Kidney tubule cell (primary cell): ENCODE measurements around the gene ANXA2R.
"Not testable (repeated sequence)": the region's sequence is repeated elsewhere in the genome, so short reads cannot be mapped to it uniquely, and the experiment has no call there.

Experiments used
- DNase-seq: peaks from one replicate; pipeline ENCODE4 v3.0.0-alpha.2; 2018; ENCODE audit warnings: low spot score

Gene ANXA2R, protein sequence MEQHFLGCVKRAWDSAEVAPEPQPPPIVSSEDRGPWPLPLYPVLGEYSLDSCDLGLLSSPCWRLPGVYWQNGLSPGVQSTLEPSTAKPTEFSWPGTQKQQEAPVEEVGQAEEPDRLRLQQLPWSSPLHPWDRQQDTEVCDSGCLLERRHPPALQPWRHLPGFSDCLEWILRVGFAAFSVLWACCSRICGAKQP

DNA sequence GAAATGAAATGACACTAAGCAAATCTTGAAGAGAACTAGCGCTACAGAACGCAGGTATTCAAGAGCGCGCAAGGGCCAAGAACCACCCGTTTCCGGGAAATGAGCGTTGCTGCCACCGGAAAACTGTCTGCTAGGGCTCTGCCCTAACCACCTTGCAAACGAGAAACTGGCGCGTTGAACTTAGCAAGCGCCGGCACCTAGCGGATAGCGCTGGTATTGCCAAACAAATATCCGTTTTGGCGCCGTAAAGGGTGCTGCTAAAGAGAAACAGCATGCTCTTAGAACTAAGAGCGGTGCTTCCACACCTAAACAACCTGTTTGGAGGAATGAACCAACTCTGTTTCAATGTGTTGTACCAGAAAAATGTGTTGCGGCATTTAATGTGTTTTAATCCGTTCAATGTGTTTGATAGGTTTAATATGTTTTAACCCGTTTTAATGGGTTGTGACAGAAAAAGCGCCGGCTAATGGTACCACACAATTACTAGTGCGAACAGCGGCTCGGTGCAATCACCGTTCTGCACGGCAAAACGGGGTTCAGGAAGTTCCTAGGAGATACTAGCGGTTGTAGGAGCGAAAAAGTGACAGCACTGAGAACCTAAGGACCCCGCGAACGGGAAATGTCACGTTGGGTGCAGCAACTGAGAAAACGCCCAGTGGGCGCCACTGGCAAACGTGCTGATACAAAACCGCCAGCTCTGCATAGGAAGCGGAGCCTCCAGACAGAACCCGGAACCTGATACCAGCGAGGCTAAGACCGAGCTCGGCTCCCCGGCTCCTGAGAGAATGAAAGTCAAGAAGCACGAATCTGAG is at the start of gene ANXA2R:
ANXA2R (minus strand) TSS at position 33 of the 812 bp plus-strand sequence. CDS start 273 bp downstream, outside the sequence.
- DNase-seq = peak; percentile 93

DNA sequence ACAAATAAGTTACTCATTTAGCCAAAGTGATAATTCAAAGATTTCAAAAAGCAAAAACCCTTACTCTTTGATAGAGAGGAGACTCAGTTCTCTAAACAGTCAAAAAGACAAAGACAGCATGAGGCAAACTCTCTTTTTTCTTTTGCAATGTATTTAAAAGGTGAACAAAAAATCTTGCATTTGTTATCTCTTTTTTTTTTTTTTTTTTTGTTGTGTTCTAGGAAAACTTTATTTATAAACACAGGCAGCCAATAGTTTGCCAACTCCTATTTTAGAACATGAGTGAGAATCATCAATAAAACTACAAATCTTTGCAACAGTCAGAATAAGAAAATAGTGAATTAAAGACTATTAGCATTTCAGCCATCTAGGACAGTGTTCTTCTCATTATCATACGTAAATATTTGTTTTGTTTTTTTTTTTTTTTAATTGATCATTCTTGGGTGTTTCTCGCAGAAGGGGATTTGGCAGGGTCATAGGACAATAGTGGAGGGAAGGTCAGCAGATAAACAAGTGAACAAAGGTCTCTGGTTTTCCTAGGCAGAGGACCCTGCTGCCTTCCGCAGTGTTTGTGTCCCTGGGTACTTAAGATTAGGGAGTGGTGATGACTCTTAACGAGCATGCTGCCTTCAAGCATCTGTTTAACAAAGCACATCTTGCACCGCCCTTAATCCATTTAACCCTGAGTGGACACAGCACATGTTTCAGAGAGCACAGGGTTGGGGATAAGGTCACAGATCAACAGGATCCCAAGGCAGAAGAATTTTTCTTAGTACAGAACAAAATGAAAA is 46.2 kb upstream of the ANXA2R start:
- not testable (repeated sequence) for DNase-seq

DNA sequence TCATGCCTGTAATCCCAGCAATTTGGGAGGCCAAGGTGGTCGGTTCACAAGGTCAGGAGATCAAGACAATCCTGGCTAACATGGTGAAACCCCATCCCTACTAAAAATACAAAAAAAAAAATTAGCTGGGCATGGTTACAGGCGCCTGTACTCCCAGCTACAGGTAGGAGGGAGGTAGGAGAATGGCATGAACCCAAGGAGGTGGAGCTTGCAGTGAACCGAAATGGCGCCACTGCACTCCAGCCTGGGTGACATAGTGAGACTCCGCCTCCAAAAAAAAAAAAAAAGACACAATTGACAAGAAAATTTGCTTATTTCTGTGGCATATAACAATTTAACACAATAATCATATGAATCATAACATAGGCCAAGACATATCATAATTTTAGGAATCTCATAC is 45.3 kb upstream of the ANXA2R start:
- DNase-seq = no peak

DNA sequence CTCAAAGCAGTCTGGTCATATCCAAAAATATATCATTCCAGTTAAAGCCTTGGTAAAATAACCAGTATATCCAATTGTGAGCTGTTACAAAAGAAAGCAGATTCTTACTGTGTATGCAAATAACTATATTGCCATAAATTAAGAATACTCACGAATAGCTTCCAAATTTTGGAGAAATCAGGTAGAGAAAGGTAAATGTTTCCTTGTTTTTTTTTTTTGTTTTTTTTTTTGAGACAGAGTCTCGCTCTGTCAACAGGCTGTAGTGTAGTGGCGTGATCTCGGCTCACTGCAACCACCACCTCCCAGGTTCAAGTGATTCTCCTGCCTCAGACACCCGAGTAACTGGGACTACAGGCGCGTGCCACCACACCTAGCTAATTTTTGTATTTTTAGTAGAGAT is 44.3 kb upstream of the ANXA2R start:
- DNase-seq = not testable (repeated sequence)

DNA sequence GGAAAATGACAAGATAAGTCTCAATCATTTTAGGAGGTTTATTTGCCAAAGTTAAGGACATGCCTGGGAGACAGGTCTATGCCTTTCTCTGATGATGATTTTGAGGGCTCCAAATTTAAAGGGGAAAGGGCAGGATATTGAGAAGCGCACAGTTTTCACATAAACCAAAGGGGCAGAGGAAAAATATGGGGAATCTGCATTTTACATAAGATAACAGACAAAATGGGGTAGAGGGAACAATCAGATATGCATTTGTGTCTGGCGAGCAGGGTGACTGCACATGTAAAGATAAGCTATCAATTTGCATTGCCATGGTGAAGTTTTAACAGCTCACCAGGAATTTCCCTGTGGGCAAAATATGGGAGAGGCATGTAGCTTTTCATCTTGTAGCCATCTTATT is 41.2 kb upstream of the ANXA2R start:
- DNase-seq = not testable (repeated sequence)

DNA sequence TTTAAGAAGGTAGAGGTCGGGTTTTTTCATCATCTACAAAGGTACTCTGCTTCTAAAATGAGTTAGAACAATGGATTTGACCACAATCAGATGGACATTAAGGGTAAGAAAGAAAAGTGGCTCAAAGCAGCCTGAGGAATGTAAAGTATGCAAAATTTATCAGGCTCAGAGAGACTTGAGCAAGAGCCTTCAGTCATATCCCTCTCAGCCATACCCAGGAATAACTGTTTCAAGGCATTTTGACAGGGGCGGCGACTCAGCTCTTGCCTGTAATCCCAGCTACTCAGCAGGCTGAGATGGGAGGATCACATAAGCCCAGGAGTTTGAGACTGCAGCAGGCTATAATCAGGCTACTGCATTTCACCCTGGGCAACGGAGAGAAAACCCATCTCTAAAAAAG is 38.8 kb upstream of the ANXA2R start:
- DNase-seq = peak; percentile 70

DNA sequence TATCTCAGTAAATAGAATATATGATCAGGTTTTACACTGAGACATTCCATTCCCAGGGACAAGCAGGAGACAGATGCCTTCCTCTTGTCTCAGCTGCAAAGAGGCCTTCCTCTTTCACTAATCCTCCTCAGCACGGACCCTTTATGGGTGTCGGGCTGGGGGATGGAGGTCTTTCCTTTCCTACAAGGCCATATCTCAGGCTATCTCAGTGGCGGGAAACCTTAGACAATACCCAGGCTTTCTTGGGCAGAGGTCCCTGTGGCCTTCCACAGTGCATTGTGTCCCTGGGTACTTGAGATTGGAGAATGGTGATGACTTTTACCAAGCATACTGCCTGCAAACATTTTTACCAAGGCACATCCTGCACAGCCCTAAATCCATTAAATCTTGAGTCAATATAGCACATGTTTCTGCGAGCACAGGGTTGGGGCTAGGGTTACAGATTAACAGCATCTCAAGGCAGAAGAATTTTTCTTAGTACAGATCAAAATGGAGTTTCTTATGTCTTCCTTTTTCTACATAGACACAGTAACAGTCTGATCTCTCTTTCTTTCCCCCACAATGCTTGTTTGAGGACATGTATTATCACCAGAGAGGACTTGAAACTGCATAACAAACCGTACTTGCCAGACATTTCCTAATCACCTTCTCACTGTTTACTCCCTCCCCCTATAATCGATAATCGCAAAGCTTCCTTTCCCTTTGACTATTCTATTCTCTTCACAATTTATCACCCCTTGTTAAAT is 37.5 kb upstream of the ANXA2R start:
- not testable (repeated sequence) for DNase-seq

DNA sequence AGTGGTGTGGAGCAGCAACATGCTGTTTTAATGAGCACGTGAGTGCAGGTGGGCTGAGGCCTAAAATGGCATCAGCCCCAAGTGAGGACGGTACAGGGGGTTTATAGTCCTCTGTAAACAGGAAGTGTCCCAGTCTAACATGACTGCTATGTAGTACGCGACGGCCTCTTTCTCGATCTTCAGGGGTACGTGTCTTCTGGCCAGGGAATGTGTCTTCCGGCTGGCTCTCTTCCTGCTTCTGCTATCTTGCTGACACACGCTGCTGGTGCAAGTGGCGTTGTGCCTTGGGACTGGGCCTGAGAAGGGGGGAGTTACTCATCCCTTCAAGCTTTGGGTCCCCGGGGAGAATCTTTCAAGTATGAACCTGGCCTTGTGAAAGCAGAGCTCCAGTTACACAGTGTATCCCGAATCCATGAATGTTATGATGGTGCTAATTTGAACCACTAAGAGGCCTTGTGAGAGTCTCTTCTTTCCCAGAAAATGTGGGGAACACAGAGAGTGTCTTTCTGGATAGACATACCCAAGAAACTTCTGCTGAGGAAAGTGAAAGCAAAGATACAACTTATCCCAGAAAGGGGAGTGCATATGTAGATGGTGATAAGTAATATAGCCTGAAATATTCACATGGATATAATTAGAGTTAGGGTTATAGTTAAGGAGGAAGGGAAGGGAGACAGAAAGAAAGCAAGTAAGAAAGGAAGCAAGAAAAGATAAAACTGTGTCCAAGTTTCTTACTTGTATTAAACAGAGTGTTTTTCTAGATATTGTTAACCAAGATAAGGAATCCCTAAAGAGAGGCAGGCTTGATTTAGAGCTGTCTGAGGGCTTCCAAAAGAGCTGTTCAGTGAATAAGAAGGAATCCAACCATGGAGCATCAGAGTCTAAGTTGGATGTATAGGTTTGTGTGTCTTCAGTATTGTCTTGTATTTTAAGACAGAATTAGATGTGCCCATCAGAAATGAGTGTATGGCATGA is 35.5 kb upstream of the ANXA2R start:
- no peak for DNase-seq

DNA sequence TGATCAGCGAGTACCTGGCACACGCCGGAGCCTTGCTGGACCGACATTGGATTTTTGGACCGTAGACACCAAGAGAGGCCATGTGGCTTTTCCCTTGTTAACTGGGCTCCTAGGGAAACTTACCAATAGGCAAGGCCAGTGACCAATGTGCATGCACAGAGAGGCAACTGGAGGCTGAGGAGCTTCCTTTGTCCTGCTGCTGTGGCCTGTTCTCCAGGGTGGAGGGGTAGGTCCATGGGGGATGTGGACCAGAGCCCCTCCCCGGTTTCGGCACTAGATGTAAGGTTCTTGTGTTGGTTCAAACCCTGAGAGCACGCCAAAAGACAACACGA is 34.8 kb upstream of the ANXA2R start:
- no peak for DNase-seq

DNA sequence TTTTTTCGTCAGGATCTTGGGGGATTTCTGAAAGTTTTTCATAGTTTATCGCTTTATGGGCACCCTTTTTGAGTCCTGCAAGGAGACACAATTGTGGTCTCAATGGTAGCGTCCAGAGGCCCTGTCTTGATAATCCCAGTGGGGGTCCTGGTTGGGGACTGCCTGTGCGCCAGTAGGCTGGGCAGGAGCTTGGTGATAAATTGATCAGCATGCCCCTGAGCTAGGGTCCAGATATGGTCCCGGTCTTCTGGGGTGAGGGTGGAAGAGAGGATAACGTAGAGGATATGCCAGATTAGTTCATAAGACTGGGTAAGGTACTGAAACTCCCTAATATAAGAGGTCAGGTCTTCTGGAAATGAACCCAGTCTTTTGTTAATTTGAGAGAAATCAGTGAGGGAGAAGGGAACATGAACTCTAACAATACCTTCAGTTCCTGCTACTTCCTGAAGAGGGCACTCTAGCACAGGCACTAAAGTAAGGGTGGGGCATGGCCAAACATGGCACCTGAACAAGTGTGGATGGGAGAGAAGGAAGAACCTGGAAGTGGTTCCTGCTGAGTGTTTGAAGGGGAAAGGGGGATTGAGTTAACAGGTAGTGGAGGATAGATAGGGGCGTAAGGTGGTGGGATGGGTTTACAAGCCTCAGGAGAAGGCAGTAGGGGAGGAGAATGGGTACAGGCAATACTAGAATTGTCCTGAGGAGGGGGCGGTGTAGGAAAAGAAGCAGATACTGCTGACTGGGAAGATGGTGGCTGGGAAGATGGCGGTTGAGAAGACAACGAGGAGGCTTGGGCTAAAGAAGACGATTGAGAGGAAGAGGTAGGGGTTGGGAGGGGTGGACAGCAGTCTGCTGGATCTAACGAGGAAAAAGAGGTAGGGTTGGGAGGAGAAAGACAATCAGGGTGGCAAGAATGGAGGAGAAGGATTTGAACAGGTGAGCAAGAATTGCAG is 33.8 kb upstream of the ANXA2R start:
- DNase-seq = peak; percentile 47

DNA sequence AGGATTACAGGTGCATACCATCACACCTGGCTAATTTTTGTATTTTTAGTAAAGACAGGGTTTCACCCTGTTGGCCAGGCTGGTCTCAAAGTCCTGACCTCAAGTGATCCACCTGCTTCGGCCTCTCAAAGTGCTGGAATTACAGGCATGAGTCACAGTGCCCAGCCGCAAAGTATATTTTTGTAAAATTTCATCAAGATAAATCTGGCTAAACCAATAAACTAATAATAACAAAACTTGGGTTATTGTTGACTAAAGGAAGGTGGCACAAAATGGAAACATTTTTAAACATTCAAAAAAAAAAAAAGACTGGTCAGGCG is 29.2 kb upstream of the ANXA2R start:
- DNase-seq = not testable (repeated sequence)

DNA sequence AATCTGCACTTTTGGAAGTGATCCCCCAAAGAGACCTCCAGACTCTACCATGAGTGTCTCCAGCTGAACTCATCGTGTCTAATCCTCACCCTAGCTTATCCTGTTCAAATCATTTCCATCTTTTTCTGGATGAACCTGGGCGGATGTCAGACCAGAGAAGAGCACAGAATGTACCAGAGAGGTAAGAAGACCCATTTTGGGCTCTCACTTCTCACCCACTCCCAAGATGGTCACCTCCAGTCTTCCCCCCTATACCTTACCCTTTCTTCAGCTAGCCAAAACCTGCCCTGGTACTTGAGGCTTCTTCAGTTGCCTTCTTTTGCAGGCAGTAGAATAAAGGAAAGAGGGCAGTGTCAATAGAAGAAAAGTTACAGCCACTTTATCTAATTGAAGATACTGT is 27.9 kb upstream of the ANXA2R start:
- DNase-seq = no peak

DNA sequence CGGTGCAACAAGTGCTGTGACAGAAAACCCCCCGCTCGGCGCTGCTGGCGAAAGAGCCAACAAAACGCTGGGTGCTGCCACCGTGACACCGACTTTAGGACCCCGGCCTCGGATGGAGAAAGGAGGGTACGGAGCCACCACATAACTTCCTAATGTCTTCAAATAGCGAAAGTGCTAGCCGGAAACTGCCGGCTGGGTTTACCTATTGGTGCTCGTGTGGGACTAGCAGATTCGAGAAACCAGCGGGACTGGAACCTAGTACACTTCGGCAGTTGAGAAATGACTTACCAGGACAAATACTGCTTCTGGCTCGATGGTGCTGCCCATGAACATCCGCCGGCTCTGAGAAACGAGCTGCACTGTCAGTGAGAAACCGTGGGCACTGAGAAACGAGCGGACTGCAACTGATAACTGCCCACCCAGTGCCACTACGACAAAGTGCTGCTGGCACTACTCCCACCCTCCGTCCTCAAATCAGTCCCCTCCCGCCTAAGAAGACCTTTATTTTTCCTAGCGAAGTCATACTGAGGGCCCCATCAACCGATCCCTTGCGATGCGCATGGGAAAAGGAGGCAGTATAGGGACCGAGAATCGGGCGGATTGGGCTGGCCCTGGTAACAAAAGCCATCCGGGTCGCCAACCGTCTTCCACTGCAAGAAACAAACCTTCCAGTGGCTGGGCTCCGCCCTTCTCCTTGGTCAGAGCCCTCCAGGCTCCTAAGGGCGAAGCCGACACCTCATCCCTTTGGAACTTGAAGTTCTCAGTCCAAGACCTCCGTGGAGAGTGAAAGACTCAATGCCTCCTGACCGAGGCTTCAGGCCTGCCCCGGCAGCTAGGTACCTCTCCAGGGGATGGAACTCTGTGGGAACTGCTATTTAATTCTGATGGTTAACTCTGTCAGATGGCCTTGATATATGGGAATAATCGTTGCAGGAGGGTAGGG is 27.0 kb upstream of the ANXA2R start:
- peak; percentile 93 for DNase-seq

DNA sequence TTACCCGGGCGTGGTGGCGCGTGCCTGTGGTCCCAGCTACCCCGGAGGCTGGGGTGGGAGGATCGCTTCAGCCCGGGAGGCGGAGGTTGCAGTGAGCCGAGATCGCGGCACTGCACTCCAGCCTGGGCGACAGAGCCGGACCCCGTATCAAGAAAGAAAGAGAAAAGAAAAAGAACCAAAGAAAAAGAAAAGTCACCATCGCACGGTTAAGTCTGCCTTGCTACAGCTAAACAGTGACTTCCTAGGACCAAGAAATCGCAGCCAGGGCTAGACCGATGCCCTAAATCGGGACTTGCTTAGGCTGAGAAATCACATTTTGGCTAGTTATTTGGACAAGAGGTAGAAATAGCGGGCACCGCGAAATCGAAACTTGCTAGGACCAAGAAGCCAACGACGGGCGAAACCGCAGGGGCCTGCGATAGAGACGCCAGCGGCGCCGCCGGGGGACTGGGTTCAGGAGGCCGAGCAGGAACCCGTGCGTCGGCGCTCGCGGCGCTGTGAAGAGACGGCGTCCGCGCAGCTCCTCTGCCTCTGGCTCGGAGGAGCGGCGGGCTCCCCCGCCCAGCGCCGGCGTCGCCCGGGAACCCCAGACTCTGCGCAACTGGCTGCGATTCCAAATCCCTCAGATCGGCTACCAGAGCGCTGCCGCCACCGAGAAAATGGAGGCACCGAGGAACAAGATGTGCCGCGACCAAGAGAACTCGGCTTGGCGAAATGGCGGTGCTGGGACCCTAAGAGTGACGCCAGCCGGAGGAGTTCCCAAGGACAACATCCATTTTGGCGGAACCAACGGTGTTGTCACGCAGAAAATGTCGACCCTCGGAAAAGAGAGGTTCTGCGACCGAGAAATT is 26.1 kb upstream of the ANXA2R start:
- DNase-seq = peak; percentile 86

DNA sequence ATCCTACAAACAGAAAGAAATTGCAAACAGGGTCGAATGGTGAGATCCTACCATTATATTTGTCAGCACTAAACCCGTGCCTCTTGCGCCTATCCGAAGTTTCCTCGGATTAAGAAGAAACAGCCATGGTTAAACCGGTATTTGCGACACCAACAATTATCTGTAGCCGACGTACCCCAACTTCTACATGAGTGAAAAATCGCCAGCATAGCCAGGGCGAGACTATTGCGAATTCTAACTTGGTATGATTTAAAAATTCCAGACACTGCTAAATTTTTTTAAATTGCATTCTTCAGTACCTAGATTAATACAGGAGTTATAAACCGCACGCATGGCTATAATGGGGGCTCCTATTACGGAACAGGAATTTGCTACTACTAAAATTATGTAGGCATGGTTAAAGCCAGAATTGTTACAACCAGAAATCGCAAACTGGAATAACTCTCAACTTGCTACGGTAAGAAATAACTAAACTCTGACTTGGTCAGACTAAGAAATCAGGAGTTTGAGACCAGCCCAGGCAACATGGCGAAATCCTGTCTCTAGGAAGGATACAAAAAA is 25.3 kb upstream of the ANXA2R start:
- DNase-seq = no peak

DNA sequence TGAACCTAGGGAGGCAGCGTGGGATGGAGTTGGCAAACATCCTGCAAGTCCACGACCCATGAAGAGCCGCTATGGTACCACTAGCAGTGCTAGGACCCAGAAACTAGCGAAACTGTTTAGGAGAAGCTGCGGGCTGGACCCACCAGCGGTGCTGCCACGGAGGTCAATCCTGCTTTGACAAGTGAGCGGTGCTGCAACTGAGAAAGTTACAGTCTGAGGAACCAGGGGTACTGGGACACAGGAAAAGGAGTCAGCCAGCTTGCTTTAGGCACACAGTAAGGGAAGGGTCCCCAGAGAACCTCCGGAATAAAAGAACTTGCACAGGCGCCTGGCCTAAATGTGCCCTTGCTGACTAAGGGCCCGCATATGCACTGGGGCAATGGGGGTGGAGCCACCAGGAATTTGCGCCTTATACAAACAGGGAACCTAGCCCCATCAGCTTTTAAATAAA is 23.6 kb upstream of the ANXA2R start:
- DNase-seq = peak; percentile 57

DNA sequence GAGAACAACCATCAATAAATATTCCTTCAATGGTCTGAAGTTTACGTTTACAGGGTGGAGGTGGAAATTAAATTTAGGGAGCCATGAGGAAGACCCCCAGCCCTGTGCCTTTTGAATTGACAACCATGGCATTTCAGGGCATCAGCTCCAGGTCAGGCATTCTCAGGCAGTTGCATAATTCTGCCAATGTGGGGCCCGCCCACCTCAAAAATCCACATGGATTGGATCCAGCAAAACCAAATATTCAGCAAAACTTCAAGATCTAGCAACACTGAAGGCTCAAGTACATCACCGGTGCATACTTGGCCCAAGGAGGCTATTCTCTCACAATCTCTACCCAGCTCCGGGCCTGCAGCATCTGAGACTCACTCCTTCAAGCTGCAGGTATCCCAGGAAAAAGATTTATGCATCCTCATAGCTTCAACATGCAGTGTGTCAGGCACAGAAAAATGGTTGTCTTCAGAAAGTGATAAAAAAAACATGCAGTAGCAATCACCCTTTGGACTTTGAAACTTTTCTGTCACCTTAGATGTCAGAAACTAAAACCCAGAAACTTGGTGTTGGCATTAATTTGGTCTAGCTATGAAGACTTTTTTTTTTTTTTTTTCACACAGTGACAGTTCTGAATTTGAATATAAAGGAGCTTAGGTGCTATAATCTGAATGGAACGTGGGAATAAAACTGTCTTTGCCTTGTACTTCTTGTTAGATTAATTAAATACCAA is 21.4 kb upstream of the ANXA2R start:
- DNase-seq = no peak
